BE2C (cell line): Measurements from ENCODE around the gene MXD1.

Experiments used
- DNase-seq: peaks from one replicate; pipeline ENCODE4 v3.0.0-alpha.2; 2020
- H3K27me3 ChIP-seq: fragments of 250-450 bp; sonication (Bioruptor Pico); 2 replicates; pipeline ENCODE4 v1.5.1; 2020; ENCODE audit warnings: mild to moderate bottlenecking
- H3K36me3 ChIP-seq: fragments of 250-450 bp; sonication (Bioruptor Pico); 2 replicates; pipeline ENCODE4 v1.5.1; 2020; ENCODE audit warnings: mild to moderate bottlenecking
- H3K4me1 ChIP-seq: fragments of 250-450 bp; sonication (Bioruptor Pico); 2 replicates; pipeline ENCODE4 v1.5.1; 2020
- H3K4me3 ChIP-seq: 2 replicates; pipeline ENCODE4 v1.5.1; 2011; ENCODE audit warnings: low read depth, low read length
- H3K9me3 ChIP-seq: fragments of 250-450 bp; sonication (Bioruptor Pico); 2 replicates; pipeline ENCODE4 v1.5.1; 2020
- TF ChIP-seq, protein P1 (sequence below): IDR thresholded peaks from 2 replicates; pipeline ENCODE4 v1.5.1; 2012; ENCODE audit warnings: mild to moderate bottlenecking, low read depth, low read length

Gene MXD1

DNA sequence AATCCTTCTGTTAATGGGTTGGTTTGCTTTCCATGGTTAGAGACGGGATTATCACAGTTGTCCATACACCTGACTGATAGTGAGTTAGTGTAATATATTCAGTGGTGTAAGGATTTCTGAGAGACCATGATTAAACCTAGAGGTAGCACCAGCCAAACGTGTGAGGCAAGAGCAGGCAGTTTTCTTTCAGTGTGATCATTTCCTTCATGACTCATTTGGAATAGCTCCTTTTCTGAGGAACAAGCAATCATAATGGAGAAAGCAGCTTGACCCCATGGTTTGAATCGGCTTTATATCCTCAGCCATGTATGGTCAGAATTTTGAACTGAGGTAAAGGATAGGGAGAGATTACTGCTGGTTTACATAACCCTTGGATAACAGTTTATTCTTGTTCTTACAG, 2.9 kb downstream of the MXD1 start:
- DNase-seq = no peak
- Histone ChIP-seq H3K27me3 (no peaks in the 10 kb centered on the region), H3K9me3 (no peaks in the 10 kb centered on the region), H3K36me3 (no peaks in the 10 kb centered on the region), H3K4me3 (no peak overlapping the region), H3K4me1 (no peaks in the 10 kb centered on the region)
- TF ChIP-seq, protein P1, sequence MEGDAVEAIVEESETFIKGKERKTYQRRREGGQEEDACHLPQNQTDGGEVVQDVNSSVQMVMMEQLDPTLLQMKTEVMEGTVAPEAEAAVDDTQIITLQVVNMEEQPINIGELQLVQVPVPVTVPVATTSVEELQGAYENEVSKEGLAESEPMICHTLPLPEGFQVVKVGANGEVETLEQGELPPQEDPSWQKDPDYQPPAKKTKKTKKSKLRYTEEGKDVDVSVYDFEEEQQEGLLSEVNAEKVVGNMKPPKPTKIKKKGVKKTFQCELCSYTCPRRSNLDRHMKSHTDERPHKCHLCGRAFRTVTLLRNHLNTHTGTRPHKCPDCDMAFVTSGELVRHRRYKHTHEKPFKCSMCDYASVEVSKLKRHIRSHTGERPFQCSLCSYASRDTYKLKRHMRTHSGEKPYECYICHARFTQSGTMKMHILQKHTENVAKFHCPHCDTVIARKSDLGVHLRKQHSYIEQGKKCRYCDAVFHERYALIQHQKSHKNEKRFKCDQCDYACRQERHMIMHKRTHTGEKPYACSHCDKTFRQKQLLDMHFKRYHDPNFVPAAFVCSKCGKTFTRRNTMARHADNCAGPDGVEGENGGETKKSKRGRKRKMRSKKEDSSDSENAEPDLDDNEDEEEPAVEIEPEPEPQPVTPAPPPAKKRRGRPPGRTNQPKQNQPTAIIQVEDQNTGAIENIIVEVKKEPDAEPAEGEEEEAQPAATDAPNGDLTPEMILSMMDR = no peak

DNA sequence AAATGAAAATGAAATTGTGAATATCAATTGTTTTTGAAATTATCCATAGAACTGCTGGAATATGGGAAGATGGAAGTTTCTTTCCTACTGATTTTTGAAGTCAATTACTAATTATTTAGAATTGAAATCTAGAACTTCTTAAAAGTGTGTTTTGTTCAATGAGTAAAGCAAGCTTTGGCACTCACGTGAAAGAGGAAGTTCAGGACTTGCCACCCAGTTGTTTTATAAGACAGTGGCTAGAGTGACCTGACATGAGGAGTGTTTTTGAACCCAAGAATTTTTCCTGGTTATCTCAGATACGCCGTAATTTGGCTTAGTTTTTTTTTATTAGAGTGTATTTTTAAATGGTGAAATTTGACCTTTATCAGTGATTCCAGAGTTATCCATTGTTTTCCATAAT, 3.5 kb downstream of the MXD1 start:
- H3K4me1 ChIP-seq = no peaks in the 10 kb centered on the region
- no peak overlapping the region for H3K4me3 ChIP-seq
- no peak for DNase-seq
- H3K27me3 ChIP-seq = no peaks in the 10 kb centered on the region
- no peaks in the 10 kb centered on the region for H3K9me3 ChIP-seq
- no peaks in the 10 kb centered on the region for H3K36me3 ChIP-seq
- TF ChIP-seq, protein P1 = no peak

DNA sequence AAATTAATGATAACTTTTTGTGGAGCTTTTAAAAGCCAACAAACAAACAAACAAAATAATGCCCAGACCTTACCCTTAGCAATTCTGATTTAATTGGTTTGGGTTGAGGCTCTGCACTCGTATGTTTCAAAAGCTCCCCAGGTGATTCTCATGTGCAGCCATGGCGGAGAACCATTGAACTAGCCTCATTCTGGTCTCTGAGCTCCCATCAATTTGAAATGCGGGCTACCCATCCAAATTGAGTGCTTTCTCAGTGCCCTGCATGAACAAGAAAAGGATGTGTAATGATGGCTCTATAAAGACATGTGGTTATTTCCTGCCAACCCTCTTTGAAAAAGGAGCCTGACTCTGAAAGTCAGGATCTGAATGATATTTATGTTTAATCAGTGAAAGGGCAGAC, 8.2 kb downstream of the MXD1 start:
- Histone ChIP-seq H3K4me3 (no peak overlapping the region), H3K9me3 (no peaks in the 10 kb centered on the region), H3K27me3 (no peaks in the 10 kb centered on the region), H3K36me3 (no peaks in the 10 kb centered on the region), H3K4me1 (no peaks in the 10 kb centered on the region)
- DNase-seq = no peak
- TF ChIP-seq, protein P1 = no peak

DNA sequence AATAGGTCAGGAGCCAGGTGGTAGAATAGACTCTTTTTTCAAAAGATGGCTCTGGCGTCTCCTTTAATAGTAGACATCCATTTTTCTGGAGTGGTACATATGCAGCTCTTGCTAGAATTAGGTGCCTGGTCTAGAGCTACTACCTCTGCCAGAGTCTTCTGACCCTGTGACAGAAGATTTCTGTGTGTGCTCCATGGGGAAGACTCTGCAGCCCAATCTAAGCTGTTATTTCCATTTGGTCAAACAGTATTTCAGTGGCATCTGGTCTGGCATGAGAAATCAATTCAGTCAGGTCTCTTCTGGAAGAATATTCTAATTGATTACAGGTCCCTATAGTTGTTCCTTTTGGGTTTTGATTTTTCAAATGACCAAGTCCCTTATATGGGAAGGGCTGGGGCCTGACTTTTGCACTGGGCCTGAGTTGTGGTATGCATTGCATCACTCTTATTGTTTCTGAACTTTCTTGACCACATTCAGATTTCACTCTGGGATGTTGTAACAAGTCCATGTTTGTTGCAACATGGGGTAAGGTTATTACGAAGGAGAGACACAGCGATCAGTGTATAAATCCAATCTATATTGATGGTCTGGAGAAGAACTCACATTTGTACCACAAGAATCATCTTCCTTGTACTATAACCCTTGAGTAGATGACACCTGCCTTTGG, 12.1 kb downstream of the MXD1 start:
- H3K4me1 ChIP-seq = no peaks in the 10 kb centered on the region
- no peak for DNase-seq
- TF ChIP-seq, protein P1 = no peak
- no peak overlapping the region for H3K4me3 ChIP-seq
- H3K9me3 ChIP-seq = no peaks in the 10 kb centered on the region
- no peaks in the 10 kb centered on the region for H3K27me3 ChIP-seq
- no peaks in the 10 kb centered on the region for H3K36me3 ChIP-seq

DNA sequence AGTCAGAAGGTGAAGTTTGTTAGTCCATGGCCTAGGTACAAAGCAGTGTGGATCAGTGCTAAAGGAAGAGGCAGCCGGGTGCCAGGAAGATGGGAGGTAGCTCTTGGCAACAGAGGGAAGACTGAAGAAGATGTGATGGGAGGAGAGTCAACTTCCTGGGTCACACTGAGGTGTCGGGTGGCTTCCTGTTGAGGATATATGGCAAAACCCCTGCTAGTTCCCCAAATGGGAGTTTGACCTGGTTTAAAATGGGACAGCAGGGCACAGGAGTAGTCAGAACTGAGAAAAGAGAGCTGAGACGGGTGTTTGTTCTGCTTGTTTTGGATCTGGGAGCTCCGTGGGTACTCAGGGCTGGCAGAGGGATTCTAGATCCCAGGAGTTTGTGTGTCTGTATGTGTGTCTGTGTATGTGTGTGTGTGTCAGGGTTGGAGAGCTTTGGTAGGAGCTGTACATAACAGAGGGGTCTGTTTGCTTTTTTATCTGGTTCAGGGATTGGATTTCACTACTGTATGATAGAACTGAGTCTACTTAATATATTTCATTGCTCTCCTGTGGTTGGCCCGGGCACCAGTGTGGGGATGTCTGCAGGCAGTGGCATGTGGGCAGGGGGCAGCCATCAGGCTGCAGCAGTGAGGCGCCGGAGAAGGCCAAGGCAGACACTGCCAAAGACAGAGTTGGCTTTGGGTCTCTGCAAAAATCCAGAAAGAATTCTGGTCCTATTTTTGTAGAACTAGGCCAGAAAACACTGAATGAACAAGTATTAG, 17.1 kb downstream of the MXD1 start:
- no peak for DNase-seq
- TF ChIP-seq, protein P1 = no peak
- Histone ChIP-seq H3K9me3 (no peaks in the 10 kb centered on the region), H3K27me3 (no peaks in the 10 kb centered on the region), H3K36me3 (no peaks in the 10 kb centered on the region), H3K4me3 (no peak overlapping the region), H3K4me1 (no peaks in the 10 kb centered on the region)

DNA sequence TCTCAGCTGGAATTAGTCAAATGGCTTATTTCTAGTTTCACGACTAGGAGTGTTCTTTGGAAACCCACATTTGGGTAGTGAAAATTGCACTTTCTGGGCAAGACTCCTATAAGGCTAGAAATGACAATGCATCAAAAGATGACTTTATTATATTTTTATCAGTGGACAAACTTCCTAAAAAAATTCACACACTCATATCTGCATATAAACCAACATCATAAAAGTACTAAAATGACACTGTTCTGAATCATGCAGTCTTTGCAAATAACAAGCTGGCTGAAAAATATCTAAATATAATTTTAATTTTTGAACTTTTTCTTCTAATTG, 17.6 kb downstream of the MXD1 start:
- Histone ChIP-seq H3K4me1 (no peaks in the 10 kb centered on the region), H3K27me3 (no peaks in the 10 kb centered on the region), H3K4me3 (no peak overlapping the region), H3K9me3 (no peaks in the 10 kb centered on the region), H3K36me3 (no peaks in the 10 kb centered on the region)
- DNase-seq = no peak
- TF ChIP-seq, protein P1 = no peak
